ENCODE measurements around the gene ITGA3. TPM values are rescaled to one million over a fixed set of nuclear protein-coding genes. Genes with fewer than 3 reads are reported as not detected.

Gene ITGA3
- total RNA-seq, 1 donor from 2014 or later, result 12.6 TPM

GRCh38 chr17:50113624-50114320 lies 57.9 kb downstream of the ITGA3 start:
- intact Hi-C loops (cut with DNase I), result no loop called here
- no peak for DNase-seq
- ATAC-seq (ENCODE audit: poor library complexity), result no peak

DNA sequence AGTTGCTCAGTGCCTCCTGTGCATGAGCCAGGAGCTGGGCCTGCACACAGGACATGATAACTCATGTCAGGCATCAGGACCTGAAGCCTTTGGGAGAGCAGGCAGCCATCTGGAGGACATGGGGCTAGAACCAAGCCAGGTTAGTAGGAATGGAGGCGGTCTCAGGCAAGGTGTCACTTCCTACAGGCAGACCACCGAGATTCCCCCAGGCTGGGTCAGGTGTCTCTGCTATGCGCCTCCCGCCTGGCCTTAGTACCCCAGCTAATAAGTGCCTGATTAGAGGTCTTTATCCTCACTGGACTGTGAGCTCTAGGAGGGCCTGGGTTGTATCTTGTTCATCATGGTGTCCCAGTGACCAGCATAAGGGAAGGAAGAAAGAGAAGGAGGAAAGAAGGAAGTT lies 58.5 kb downstream of the ITGA3 start:
- intact Hi-C loops (cut with DNase I), result no loop called here
- no peak for DNase-seq
- no peak for ATAC-seq (ENCODE audit: poor library complexity)

- intact Hi-C loops (cut with DNase I), result no loop called here
- no peak for ATAC-seq (ENCODE audit: poor library complexity)
- DNase-seq, result no peak
Measured at GRCh38 chr17:50114849-50115357, 59.0 kb downstream of the ITGA3 start.

- intact Hi-C loops (cut with DNase I), result no loop called here
- ATAC-seq (ENCODE audit: poor library complexity), result no peak
- DNase-seq, result peak; percentile 52
Measured at GRCh38 chr17:50115756-50116155, 59.8 kb downstream of the ITGA3 start.

GRCh38 chr17:50117202-50118051 lies 61.5 kb downstream of the ITGA3 start:
- intact Hi-C loops (cut with DNase I), result no loop called here
- ATAC-seq (ENCODE audit: poor library complexity) (peak; percentile 73), DNase-seq (peak; percentile 70)

DNA sequence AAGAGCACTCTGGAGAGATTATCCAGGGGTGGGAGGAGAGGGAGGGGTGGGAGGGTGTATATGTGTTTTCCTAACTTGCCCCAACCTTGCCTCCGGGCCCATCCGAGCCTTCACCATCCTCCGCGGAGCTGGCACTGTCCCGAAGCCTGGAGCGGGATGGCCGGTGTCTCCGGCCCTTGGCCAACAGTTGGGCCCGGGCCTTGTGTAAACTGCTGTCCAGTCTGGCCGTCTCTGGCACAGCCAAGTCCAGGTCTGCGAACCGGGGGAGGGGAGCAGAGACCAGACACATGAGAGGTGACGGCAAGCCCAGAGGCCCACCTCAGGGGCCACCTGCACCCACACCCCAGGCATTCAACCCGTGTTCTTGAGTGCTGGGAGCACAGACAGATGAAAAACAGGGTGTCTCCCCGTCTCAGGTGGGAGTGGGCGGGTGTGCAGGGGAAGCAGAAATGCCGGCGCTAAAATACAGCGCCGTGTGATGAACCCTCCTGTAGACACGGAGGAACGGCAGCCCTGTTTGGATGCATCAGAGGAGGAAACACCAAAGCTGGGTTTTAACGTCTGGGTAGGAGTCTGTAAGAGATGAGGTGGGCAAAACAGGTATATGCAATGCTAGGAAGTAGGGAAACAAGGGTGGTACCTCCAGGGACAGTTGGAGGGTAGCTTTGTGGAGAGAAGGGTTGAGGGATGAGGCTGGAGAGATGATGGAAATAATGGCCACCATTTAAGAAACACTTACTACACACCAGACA lies 62.3 kb downstream of the ITGA3 start:
- ATAC-seq (ENCODE audit: poor library complexity), result no peak

DNA sequence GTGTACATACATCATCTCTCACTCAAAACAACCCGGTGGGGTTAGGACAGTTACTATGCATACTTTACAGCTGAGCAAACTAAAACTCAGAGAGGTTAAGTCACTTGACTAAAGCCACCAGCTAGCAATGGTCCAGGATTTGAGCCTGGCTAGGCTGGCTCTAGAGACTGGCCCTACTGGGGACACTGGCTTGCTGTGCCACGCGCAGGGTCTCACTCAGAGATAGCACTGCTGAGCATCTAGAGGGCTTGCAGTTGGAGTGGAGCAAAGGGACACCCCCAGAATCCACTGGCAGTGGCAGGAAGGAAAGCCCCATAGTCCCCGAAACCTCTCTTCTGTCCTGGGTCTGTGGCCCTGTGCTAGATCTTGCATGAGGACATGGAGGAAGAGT lies 62.9 kb downstream of the ITGA3 start:
- ATAC-seq (ENCODE audit: poor library complexity), result no peak
- intact Hi-C loops (cut with DNase I), result no loop called here
- no peak for DNase-seq

More for the DNA sequence above, 62.3 kb downstream of the ITGA3 start:
- intact Hi-C loops (cut with DNase I), result no loop called here
- no peak for DNase-seq

GRCh38 chr17:50120475-50121253 lies 64.8 kb downstream of the ITGA3 start:
- intact Hi-C loops (cut with DNase I), result no loop called here
- ATAC-seq (ENCODE audit: poor library complexity) (no peak), DNase-seq (no peak)

DNA sequence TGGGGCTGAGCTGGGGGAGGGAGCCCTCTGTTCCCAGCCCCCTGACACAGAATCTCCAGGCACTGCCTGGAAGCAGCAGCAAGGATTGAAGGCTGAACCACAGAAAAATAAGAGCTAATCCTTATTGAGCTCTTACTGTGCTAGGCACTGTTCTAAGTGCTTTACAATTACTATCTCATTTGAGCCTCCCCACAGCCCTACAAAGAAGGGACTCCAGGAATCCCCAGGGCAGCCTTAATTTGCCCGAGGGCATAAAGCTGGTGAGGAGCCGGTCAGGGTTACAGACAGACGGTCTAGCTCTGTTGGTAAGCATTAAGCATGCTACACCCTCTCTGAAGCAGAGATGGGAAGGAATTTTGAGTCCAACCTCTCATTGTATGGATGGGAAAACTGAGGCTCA lies 67.0 kb downstream of the ITGA3 start:
- no peak for DNase-seq
- intact Hi-C loops (cut with DNase I), result no loop called here
- no peak for ATAC-seq (ENCODE audit: poor library complexity)

GRCh38 chr17:50123649-50124349 lies 67.9 kb downstream of the ITGA3 start:
- ATAC-seq (ENCODE audit: poor library complexity) (peak; percentile 6), DNase-seq (no peak)
- intact Hi-C loops (cut with DNase I), result no loop called here

DNA sequence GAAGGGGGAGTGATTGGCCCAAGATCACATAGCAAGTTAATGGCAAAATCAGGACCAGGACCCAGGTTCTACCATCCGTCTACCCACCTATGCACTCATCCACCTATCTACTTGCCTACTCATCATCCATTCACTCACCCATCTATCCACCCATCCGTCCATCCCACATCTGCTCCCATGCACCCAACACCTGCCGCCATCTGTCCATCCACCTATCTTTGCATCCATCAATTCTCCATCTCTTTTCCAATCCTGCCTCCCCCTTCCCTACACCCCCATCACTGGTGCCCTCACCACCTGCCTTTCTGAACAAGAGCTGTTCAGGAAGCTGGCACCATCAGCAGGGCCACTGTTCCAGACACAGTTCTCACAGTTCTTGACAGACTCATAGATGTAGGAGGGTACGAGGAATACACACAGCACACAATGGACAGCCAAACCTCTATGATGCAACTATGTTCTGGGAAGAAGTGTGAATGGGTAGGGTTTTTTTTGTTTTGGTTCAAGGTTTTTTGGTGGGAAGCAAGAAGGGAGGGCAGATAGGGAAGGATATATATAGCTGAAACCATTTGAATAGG lies 69.6 kb downstream of the ITGA3 start:
- DNase-seq (no peak), ATAC-seq (ENCODE audit: poor library complexity) (no peak)
- intact Hi-C loops (cut with DNase I), result no loop called here

GRCh38 chr17:50127697-50128361 lies 71.9 kb downstream of the ITGA3 start:
- ATAC-seq (ENCODE audit: poor library complexity) (no peak), DNase-seq (no peak)
- intact Hi-C loops (cut with DNase I), result no loop called here

DNA sequence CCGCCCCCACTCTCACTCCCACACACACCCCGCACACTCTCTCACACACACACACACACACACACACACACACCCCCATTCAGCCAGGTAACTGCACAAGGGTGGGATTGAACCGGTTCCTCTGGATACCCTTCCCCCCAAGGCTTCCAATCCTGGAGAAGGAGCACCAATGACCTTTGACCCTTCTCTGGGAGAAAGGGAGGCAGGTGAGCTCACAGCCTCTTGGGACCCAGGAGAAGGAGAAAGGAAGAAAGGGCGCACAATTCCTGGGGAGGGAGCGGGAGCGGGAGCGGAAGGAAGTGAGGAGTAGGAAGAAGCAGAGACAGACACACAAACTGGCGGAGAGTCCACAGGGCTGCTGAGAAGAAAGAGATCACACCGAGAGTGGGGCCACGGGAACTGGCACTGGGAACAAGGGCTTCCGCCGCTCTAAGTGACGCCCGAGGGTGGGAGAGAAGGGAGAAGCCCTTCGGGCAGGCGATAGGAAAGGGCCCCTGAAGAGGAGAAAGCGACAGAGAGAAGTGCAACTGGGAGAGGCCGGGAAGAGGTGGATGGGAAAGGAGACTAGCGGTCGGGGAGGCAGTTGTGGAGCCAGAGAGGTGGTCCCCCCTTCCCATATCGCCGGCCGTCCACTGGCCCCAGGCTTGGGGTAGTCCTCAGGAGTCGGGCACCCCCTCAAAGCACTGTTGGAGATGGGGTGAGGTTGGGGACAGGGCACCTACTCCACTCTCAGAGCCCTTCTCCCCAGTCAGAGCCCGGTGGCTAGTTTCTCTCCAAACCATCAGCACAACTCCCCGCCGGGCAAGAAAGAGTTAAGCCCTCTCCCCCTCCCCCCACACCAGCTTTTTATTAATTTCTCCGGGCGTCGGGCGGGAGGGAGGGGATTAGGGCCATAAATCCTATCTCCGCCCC lies 72.8 kb downstream of the ITGA3 start:
- ATAC-seq (ENCODE audit: poor library complexity) (no peak), DNase-seq (no peak)
- intact Hi-C loops (cut with DNase I), result no loop called here

- ATAC-seq (ENCODE audit: poor library complexity), result no peak
- no peak for DNase-seq
- intact Hi-C loops (cut with DNase I), result no loop called here
Measured at GRCh38 chr17:50129353-50129727, 73.4 kb downstream of the ITGA3 start.

DNA sequence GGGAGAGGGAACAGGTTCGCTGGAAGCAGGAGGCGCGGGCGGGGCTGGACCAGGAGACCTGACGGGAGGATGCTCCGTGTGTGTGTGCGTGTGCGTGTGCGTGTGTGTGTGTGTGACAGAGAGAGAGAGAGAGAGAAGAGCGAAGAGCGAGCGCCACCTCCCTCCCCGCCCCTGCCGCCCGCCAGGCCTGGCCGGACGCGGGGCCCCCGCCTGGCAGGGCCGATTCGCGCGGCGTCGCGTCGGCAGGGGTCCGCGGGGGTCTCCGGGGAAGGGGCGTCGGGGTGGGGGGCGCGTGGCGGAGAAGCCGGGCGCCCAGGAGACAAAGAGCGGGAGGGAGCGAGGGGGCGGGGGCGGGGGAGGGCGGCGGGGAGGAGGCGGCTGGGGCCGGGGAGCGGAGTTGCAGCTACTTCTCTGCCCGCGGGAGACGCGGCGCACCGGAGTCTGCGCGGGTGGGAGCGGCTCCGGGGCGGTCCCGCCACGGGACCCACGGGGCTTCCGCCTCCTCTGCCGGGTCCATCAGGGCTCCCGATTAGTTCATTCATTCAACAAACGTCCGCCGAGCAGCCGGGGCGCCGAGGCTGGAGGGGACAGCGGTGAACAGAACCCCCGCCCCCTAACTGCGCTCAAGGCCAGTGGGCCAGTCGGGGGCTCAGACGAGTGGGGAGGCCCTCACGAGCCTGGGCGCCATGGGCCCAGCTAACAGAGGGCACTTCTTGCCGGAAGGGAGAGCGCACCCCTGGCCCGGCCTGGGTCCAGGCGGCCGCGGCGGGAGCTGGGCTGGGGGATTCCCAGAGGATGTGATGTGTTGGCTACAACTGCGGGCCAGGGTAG lies 74.0 kb downstream of the ITGA3 start, which contains the start of gene SAMD14:
SAMD14 (minus strand) TSS at position 433 of the 831 bp plus-strand sequence. CDS start 5,201 bp downstream, outside the sequence.
- ATAC-seq (ENCODE audit: poor library complexity) (peak; percentile 41), DNase-seq (no peak)
- intact Hi-C loops (cut with DNase I), result no loop called here
